Measurements from ENCODE around the gene ARMC6.
"Not testable (repeated sequence)": the region's sequence is repeated elsewhere in the genome, so short reads cannot be mapped to it uniquely, and the experiment has no call there.

Gene ARMC6

DNA sequence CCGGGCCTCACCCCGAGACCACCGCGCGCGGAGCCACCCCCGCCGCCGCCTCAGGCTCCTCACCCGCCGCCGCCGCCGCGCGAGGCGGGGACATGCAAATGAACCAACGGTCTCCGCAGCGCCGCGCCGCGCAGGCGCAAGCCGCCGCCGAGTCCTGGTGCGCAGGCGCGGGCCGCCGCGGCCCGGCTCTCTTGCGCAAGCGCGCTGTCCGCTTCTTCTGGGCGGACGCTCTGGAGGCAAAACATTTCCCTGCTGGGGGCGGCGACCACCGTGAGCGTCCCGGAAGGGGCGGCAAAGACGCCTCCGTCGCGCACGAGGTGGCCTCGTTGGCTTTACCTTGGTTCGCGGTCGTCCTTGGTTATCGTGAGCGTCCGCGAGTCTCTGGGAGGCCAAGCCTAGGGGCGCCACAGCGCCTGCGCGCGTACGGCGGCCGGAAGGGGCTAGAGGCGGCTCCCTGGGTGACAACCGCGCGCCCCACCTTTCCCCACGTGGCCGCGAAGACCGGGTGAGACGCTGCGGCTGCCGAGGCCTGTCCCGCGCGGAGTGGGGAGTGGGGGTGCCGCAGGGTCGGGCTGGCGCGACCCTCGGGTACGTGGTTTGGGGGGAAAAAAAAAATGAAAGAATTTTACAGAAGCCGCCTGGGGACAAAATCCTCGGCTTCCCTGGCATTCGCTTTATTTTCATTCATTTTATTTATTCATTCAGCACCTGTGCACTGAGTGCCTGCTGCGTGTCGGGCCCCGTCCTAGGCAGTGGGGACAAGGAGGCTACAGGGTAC, at the start of gene ARMC6, which contains the start of gene SUGP2:
ARMC6 (plus strand) TSS at position 178 of the 778 bp plus-strand sequence. CDS start 607 bp downstream, outside the sequence.
SUGP2 (minus strand) TSS at position 92 of the 778 bp plus-strand sequence. CDS start 2,446 bp downstream, outside the sequence.
- DNase-seq: peak; percentile 90

DNA sequence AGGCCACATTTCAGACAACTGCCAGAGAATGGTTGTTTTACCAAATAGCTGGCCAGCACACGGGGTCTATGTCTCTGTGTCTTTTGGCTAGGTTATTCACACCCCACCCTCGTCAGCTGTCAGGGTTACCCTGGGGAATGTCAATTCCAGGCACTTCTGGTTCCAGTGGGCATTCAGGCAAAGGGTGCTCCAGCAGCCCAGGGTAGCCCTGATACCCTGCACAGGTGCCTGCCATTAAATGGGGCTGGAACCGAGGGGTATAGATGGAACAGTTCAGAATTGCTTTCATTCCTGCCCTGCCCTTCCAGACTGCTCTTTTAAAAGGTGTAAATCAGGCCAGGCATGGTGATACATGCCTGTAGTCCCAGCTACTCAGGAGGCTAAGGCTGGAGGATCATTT, 49.2 kb upstream of the ARMC6 start:
- DNase-seq: no peak

DNA sequence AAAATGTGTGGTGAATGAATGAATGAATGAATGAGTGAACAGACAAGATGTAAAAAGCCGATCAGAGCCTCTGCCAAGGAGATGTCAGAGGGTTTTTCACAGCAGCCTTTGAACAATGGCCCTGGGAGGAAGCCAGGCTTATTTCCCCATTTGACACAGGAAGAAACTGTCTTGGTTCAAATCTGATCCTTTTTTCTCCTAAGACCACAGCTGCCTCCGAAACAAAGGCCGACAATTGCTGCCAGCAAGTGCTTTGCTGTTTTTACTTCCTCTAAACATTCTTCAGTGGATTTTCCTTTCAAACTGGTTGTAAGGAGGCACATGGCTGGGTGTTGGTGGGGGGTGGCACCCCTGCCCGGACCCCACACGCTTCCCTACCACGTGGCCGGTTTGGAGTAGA, 48.1 kb upstream of the ARMC6 start:
- DNase-seq: no peak

DNA sequence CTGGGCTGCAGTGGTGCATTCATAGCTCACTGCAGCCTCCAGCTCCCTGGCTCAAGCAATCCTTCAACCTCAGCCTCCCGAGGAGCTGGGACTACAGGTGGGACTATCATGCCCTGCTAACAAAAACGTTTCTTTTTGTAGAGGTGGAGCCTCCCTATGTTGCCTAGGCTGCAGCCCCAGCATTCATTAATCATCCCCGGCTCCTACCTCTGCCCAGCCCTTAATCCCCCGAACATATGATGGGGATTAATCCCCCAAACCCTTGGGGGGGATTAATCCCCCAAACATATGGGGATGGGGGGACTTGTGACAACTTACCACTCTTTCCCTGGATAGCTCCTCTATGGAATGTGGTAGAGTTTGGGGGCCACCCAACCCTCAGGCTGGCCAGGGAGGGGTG, 45.9 kb upstream of the ARMC6 start:
- DNase-seq: no peak

DNA sequence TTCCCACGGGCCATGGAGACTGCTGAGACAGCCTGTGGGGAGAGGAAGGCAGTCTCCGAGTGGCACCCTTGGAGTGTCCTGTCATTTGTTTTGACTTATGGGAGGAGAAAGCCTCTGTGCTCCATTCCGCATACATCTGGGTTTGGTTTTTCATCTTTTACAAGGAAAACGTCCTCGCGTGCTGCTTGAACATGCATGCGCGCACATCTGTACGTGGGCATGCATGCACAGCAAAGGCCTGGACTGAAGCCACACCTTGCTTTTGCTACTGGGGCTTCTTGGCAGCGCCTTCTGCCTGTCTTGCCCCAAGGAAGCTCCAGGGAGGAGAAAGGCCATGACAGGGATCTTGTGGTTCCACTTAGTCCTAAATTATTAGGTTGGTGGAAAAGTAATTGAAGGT, 44.1 kb upstream of the ARMC6 start:
- DNase-seq: no peak

DNA sequence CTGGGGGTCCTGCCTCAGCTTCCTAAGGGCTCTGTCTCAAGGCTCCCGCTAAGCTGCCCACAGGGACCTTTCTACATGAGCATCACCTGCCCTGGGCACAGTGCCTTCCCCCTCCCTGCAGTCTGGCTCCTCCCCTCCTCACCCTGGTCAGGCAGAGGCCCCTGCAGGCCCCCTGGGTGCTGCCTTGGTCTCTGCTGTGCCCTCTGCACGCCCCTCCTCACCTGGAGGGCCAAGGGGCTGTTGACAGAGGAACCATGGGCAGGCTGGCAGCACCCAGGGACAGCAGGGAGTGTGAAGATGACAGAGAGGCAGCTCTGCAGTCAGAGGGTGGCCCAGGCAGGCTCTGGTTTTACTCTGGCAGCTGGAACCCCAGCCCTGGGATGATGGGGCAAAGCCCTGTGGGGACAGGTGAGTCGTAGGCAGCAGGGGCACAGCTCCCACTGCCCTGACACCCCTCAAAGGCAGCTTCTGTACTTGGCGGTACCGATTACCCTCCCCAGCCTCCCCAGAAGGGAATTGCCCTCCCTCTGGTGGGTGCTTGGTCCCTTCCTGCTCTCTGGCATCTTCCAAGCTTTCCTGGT, 43.2 kb upstream of the ARMC6 start:
- DNase-seq: no peak

DNA sequence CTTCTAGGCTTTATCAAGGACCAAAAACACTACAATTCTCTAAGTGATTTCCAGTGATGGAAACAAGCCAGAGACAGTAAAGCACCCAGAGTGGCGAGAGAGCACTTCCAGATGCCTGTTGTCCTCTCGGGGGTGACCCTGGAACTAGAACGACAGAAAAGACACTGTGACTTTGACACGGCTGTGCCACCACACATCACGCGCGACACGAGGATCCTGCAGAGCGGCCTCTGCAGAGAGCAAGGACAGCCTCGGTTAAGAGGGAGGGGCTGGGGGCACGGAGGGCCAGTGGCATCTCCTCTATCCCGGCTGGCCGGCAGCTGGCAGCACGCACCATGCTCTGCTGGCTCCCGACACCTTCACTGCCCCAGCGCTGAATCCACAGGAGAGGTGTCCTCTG, 42.4 kb upstream of the ARMC6 start:
- no peak for DNase-seq

DNA sequence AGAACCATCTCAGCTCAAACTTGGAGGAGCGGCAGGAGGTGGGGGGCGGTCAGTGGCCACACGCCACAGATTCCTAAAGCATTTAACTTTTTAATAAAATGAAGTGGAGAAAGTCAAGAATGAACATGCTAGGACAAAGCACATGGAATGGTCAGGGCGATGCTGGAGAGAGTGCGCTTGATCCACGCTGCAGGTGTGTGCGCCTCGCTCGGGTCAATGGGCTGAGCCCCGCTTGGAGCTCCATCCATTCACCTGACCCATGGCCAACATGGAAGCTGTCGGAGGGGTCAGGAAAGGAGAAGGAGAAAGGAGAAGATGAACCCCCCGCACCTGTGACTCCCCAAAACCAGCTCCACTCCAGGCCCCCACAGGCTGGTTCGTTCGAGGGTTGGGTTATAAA, 41.9 kb upstream of the ARMC6 start:
- DNase-seq: no peak

DNA sequence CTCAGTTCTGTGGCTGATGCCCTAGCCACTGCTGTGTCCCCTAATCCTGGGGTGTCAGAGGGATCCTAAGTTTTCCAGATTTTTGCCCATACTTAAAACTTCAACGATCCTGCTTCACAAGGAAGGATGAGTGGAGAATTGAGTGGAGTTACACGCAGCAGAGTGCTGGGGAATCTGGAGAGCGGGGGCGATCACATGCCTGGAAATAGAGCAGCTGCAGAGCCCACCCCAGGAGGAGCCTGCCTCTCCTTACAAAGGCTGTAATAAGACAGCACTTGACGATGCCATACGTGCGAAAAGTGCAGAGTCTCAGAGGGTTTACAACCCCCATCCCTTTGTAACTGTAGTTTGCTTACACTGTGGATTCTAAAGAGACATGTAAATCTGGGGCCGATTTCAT, 40.7 kb upstream of the ARMC6 start:
- no peak for DNase-seq

DNA sequence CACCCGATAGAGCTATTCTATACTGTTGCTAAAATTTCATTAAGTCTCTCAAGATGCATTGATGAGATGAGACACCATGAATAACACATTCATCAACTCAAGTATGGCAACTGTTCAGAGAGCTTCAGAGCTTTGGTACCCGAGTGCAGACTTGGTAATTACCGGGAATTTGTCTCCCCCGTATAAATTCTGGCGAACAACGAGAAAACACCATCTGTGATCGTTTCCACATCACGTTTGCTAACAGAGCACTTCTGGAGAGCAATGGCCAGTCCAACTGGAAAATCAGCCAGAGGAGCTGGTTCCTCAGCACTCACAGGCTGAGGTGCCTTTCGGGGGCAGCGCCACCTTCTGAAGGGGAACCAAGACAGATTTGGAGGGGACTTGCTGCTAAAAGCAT, 40.3 kb upstream of the ARMC6 start:
- no peak for DNase-seq

DNA sequence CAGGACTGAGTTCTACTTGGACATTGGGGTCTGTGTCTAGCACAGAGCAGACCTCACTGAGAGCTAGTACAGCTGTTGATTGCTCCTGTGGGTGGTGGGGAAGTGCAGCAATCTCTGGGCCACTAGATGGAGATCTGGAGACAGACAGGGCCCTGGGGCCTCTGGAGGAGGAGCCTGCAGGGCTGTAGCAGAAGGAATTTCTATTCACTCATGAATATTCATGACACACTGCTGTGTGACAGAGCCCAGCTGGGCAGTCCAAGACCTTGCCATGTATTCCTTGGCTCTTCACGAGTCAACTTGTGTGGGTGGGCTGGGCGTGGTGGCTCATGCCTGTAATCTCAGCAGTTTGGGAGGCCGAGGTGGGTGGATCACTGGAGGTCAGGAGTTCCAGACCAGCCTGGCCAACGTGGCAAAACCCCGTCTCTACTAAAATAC, 37.6 kb upstream of the ARMC6 start:
- DNase-seq: no peak

DNA sequence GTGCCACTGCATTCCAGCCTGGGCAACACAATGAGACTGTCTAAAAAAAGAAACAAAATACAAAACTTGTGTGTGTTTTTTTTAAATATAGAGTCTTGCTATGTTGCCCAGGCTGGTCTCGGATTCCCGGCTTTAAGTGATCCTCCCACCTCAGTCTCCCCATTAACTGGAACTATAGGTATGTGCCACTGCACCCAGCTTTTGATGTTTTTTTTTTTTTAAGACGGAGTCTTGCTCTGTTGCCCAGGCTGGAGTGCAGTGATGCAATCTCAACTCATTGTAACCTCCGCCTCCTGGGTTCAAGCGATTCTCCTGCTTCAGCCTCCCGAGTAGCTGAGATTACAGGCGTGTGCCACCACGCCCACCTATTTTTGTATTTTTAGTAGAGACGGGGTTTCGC, 37.1 kb upstream of the ARMC6 start:
- no peak for DNase-seq

DNA sequence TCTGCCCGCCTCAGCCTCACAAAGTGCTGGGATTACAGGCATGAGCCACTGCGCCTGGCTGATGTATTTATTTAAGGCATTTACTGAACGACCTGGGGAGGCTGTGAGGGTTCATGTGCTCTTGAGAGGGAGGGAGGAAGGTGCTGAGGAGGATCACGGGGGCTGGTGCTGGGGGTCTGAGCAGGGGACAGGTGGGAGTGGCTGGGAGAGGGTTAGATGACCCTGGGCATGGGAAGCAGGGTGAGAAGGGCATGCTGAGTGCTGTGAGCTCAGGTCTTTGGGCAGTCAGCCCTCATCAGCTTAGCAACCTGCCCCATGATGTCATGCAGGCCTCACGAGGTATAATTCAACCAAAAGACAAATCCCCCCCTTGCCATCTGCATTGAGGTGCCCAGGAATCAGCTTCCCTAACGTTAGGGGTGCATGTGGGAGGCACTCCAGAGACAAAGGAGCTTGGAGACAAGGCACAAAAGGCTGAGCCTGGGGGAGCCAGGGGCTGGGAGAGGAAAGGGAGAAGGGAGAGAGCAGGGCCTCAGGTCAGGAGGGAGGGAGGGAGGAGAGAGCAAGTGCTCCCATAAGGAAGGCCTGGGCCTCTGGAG, 36.5 kb upstream of the ARMC6 start:
- DNase-seq: no peak

DNA sequence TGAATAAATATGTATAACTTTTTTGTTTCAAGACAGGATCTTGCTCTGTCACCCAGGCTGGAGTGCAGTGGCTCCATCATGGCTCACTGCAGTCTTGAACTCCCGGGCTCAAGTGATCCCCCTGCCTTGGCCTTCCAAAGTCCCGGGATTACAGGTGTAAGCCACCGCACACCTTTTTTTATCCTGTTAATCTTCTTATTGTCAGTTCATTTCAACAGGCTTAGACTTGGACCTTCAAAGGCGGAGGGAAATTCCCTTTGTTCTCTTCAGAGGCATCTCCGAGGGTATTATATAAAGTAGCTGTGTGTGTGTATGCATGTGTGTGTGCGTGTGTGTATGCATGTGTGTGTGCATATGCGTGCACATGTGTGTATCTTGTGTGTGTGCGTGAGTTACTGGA, 35.1 kb upstream of the ARMC6 start:
- no peak for DNase-seq

DNA sequence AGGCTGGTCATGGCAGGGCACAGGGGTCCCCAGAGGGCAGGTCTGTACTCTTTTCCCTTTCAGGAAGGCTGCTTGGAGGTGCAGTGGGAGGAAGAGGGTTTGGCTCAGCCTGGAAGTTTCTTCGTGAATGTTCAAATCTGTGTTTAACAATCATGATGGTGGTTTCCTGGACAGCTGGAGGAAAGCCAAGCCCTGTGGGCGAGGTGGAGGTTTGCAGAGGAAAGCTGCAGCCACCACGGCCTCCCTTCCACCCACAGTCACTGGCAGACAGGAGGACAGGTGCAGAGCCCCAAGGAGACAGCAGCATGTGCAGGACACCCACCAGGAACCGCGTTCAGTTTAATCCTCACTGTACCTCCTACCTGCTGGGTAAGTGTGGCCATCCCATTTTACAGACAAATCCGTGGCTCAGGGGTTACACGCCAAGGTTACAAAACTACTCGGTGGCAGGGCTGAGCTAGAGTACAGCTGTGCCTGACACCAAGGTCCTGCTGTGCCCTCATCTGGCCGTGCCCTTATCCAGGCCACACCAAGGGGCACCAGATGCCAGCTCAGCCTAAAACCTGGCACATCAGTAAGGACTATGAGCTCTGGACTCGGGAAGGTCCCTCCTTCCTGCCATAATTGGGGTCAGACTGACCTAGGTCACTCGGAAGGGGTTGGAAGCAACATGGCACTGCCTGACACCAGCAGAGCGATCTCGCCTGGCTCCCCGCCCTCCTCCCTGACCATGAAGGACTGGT, 34.2 kb upstream of the ARMC6 start:
- no peak for DNase-seq

DNA sequence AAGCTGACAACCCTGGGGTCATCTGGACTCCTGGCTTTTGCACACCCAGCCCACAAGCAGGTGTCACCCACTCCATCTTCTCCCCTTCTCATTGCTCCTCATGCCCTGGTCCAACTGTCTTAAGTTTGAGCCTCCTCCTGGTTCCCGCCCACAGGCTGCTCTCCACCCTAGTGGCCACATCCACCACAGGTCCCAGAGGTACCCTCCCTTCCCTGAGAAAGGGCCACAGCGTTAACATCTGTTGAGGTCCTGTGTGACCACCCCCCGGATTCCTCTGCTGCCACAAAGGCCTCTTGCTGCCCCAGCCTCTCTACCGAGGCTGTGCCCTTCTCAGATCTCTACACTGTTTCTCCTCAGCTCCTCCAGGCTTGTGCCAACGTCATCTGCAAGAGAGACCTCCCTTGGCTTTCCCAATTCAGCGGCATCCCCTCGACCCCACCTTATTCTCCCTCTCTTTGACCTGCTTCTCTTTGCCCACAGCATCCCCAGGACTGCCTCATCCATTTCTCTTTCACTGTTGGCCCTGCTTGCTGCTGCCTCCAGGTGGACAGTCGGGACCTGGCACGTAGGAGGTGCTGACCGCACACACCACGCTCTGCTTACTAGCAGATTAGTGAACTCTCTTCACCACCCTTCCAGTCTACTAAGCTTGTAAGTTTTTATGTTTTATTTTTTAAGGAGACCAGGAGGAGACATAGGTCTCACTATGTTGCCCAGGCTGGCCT, 33.3 kb upstream of the ARMC6 start:
- no peak for DNase-seq

DNA sequence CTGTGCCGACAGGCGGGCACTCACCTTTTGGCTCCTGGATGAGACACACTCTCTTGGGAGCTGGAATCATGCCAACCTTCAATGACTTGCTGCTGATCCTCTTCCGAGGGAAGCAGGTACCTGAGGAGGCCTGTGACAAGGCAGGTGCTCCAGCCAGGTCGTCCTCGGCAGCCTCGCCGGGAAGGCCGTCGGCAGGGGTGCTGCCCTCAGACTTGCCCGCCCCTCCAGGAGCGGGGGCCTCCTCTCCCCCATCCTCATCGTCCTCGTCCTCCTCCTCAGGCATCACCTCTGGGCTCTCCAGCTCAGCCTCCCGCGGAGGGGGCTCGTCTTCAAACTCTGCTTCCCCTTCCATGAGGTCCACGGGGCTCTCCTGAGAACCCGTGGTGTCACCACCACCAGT, 29.3 kb upstream of the ARMC6 start:
- DNase-seq: no peak

DNA sequence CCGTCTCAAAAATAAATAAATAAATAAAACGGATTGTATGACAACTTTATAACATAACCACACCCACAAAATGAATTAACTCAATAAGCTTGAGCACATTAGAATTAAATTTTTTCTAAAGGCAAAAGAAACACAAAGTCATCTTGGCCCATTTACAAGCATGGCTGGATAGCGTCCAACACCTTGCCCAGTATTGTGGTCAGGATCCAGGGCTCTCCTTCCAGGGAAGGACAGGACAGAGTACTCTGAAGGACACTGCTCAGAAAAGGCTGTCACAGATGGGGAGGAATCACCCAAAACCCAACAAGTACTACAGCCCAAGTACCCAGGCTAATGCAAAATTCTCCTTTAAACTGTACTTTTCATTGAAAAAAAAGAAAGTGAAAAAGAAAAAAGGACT, 27.2 kb upstream of the ARMC6 start:
- no peak for DNase-seq

DNA sequence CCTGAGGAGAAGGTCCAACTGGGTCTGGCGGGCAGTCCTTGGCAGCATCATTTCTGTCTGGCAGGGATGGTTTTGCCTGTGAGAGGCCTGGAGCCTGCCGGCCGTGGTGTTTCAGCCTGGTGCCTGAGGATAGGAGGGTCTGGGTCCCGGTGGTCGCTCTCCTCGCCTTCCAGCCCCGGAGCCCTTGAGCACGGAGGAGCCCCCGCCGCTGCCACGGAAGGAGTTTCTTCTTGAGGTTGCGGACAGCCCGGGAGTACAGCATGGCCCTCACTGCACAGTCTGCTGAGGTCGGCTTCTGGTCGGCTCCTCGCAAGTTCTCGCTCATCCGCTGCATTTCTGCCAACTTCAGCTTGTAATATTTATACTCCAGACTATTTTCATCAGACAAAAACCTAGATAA, 23.5 kb upstream of the ARMC6 start:
- DNase-seq: no peak

DNA sequence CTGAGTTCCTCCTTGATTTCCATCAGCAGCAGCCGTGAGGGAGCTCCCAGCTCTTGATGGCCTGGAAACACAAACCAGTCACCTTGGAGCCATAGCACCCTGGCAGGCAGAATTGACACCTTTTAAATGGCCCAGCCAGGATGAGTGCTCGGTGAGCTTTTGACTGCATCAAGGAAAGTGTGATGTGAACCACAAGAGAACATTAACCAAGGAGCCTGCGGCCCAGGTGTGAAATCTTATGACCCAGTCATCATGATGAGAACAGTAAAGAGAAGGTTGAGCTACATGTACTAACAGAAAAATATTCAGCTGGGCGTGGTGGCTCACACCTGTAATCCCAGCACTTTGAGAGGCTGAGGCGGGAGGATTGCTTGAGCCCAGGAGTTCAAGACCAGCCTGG, 22.9 kb upstream of the ARMC6 start:
- no peak for DNase-seq

DNA sequence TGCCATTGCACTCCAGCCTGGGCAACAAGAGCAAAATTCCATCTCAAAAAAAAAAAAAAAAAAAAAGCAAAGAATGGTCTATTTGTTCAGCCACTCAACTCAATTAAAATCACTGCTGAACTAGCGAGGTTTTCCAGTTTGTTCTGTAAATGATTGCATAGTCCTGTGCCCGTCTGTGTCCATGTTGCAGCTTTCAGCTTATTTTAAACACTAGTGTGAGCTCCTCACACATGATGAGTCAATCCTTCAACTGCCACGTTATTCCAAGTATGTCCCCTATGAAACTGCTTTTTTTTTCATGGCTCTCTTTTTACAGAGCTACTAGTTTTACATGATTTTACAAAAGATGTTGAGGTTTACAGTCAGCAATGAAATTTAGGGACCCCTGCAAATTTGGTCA, 12.3 kb upstream of the ARMC6 start:
- no peak for DNase-seq

DNA sequence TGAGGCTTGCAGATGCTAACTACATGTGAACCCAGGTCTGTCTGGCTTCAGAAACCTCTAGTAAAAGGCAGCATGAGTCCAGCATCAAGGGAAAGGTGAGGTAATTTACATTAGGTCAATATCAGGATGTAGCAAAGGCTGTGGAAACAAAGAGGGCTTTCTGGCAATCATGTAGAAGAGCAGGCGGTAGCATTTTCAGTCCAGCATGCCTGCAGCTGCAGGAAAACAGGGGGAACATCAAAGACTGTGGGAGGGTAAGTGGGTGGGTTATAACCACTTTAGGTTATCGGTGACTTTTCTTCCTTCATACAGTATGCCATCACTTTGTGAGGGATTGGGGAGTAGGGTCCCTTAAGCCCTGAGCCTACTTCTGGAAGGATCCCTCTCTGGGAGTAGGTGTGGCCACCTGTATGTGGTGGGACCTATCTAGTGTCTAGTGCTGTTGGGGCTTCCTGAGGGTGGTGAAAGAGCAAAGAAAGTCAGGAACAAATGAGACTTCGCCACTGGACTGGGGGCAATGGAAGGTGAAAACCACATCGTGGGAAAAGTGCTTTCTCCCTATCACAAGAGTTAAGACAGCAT, 10.9 kb upstream of the ARMC6 start:
- DNase-seq: no peak

DNA sequence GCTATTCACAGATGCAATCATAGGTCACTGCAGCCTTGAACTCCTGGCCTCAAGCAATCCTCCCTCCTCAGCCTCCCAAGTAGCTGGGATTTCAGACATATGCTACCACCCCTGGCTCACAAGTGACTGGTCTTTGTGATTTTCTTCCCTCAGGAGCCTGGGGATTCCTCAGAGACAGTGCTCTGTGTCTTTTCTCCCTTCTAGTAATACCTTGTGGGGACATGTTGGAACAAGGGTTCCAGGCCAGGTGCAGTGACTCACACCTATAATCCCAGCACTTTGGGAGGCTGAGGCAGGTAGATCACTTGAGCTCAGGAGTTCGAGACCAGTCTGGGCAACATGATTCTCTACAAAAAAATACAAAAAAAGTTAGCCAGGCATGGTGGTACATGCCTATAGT, 10.0 kb upstream of the ARMC6 start:
- DNase-seq: not testable (repeated sequence)
